GM19467 (cell line): ENCODE data around the gene KRT83.
"Not testable (repeated sequence)": the region's sequence is repeated elsewhere in the genome, so short reads cannot be mapped to it uniquely, and the experiment has no call there.

Source experiments
- ATAC-seq: cut with Tn5 transposase; IDR thresholded peaks from one replicate; pipeline ENCODE4 v1.9.1; 2021; ENCODE audit warnings: mild to moderate bottlenecking, moderate library complexity; ENCODE audit not compliant: unreplicated experiment

KRT83 gene

GRCh38 chr12:52333321-52333720, 12.1 kb upstream of the KRT83 start:
- ATAC-seq: no peak

- no peak for ATAC-seq
Measured at GRCh38 chr12:52332381-52332780, 11.2 kb upstream of the KRT83 start.

- no peak for ATAC-seq
Measured at GRCh38 chr12:52331833-52332232, 10.6 kb upstream of the KRT83 start.

GRCh38 chr12:52331039-52331438, 9.8 kb upstream of the KRT83 start:
- no peak for ATAC-seq

GRCh38 chr12:52327830-52328500, 6.8 kb upstream of the KRT83 start:
- no peak for ATAC-seq

GRCh38 chr12:52327052-52327829, 6.0 kb upstream of the KRT83 start:
- ATAC-seq: no peak

- no peak for ATAC-seq
Measured at GRCh38 chr12:52324153-52324444, 2.9 kb upstream of the KRT83 start.

GRCh38 chr12:52323416-52324152, 2.4 kb upstream of the KRT83 start:
- no peak for ATAC-seq

GRCh38 chr12:52323001-52323400, 1.8 kb upstream of the KRT83 start:
- no peak for ATAC-seq

GRCh38 chr12:52322069-52322468, 871 bp upstream of the KRT83 start:
- ATAC-seq: no peak

GRCh38 chr12:52321418-52321817, 220 bp upstream of the KRT83 start:
- no peak for ATAC-seq

- no peak for ATAC-seq
Measured at GRCh38 chr12:52319097-52319496, 2.1 kb downstream of the KRT83 start.

GRCh38 chr12:52318241-52318990, 2.8 kb downstream of the KRT83 start:
- no peak for ATAC-seq

- ATAC-seq: no peak
Measured at GRCh38 chr12:52317468-52318052, 3.6 kb downstream of the KRT83 start.

- no peak for ATAC-seq
Measured at GRCh38 chr12:52316701-52317100, 4.5 kb downstream of the KRT83 start.

GRCh38 chr12:52316290-52316689, 4.9 kb downstream of the KRT83 start:
- ATAC-seq: no peak

GRCh38 chr12:52315721-52316120, 5.5 kb downstream of the KRT83 start:
- not testable (repeated sequence) for ATAC-seq

- no peak for ATAC-seq
Measured at GRCh38 chr12:52314511-52314910, 6.7 kb downstream of the KRT83 start.

GRCh38 chr12:52313926-52314325, 7.3 kb downstream of the KRT83 start:
- ATAC-seq: no peak

- no peak for ATAC-seq
Measured at GRCh38 chr12:52313461-52313860, 7.7 kb downstream of the KRT83 start.

GRCh38 chr12:52312086-52312485, 9.1 kb downstream of the KRT83 start:
- ATAC-seq: no peak
